Esophagus squamous epithelium (tissue), 5 donors: ENCODE data around the gene PARD3. TPM values are rescaled to one million over a fixed set of nuclear protein-coding genes. Genes with fewer than 3 reads are reported as not detected.
"Not testable (repeated sequence)": the region's sequence is repeated elsewhere in the genome, so short reads cannot be mapped to it uniquely, and the experiment has no call there.

Experiments
- DNase-seq: peaks from one replicate; lab custom pipeline; 2025; lab: John Stamatoyannopoulos, UW
- H3K27ac ChIP-seq, 4 donors: fragments of 200-600 bp; sonication (generic); one replicate each; pipeline ENCODE4 v1.5.1; 2016 to 2019; ENCODE audit warnings: mild to moderate bottlenecking in 1 of 4
- H3K27me3 ChIP-seq, 4 donors: fragments of 200-600 bp; sonication (generic); 1 replicate in 3 of 4; 2 replicates in 1 of 4; pipeline versions ENCODE4 v1.5.1 to v1.6.0; 2017 to 2021; ENCODE audit warnings: antibody characterized with exemption in 1 of 4
- H3K36me3 ChIP-seq, 3 donors: fragments of 200-600 bp; sonication (generic); one replicate each; pipeline ENCODE4 v1.5.1; 2016 to 2019
- H3K4me1 ChIP-seq, 3 donors: fragments of 200-600 bp; sonication (generic); one replicate each; pipeline ENCODE4 v1.5.1; 2017 to 2019
- H3K4me3 ChIP-seq, 4 donors: fragments of 200-600 bp; sonication (generic); 1 replicate in 3 of 4; 2 replicates in 1 of 4; pipeline ENCODE4 v1.5.1; 2016 to 2019; ENCODE audit warnings: mild to moderate bottlenecking in 2 of 4, moderate library complexity in 1 of 4
- H3K9me3 ChIP-seq, 3 donors: fragments of 200-600 bp; sonication (generic); one replicate each; pipeline ENCODE4 v1.5.1; 2016 to 2019
- POLR2A ChIP-seq, 4 donors: fragments of 450-650 bp; IDR thresholded peaks; one replicate each; pipeline ENCODE4 v1.6.1; 2017; ENCODE audit warnings: antibody characterized with exemption in 4 of 4, mild to moderate bottlenecking in 4 of 4, moderate library complexity in 3 of 4
- WGBS, 2 donors: methylation state at CpG; one replicate each; pipeline ENCODE4 v1.1.5; 2018; 5-methylcytosine and 5-hydroxymethylcytosine counted together
- intact Hi-C: fragments of 100-400 bp; cut with DNase I; formaldehyde crosslinking; loops from one replicate; pipeline ENCODE4 v1.15.0; 2022
- total RNA-seq, 4 donors: library from RNA; depleted of rRNA; stranded (reverse); fragments of >200 nt; gene quantifications; one replicate each; pipeline ENCODE4 v1.1.0, GENCODE V29; 2016
- TF ChIP-seq, protein P1 (sequence below), 6 experiments: fragments of 450-650 bp in 4 of 6; fragments of 200-600 bp in 2 of 6; sonication (generic) in 2 of 6; IDR thresholded peaks; one replicate each; pipeline ENCODE4 v1.5.1; 2016 to 2019; ENCODE audit warnings: antibody characterized with exemption in 6 of 6, mild to moderate bottlenecking in 4 of 6, moderate library complexity in 4 of 6
- donor health status: DM: yes; HTN: yes; CAD: no.

PARD3 gene
- total RNA-seq, 4 donors from 2014 or later, result 57.3 to 114 (median 81.7) TPM

DNA sequence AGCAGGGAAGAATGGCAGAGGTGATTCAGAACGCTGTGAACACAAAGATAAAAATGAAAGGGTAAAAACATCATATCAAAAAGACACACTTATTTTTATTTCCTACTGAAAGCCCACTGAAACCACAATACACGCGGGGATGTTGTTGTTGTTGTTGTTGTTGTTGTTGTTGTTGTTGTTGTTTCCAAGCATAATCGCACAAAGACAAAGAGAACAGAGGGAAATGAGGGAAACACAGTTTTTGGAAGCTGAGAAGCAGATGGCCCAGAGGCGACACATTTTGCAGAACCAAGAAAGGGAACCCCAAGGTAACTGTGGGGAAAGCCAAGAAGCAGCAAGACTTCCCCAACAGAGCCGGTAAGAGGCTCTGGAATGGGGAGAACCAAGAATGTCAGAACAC lies 113.9 kb downstream of the PARD3 start:
- peaks cover 13 to 95% (median 29%) of the 10 kb centered on the region in 3 donors for H3K4me1 ChIP-seq
- H3K4me3 ChIP-seq, result no peak overlapping the region
- TF ChIP-seq, protein P1, sequence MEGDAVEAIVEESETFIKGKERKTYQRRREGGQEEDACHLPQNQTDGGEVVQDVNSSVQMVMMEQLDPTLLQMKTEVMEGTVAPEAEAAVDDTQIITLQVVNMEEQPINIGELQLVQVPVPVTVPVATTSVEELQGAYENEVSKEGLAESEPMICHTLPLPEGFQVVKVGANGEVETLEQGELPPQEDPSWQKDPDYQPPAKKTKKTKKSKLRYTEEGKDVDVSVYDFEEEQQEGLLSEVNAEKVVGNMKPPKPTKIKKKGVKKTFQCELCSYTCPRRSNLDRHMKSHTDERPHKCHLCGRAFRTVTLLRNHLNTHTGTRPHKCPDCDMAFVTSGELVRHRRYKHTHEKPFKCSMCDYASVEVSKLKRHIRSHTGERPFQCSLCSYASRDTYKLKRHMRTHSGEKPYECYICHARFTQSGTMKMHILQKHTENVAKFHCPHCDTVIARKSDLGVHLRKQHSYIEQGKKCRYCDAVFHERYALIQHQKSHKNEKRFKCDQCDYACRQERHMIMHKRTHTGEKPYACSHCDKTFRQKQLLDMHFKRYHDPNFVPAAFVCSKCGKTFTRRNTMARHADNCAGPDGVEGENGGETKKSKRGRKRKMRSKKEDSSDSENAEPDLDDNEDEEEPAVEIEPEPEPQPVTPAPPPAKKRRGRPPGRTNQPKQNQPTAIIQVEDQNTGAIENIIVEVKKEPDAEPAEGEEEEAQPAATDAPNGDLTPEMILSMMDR (IDR thresholded peaks at IDR 0.05), result no peak
- TF ChIP-seq POLR2A (IDR thresholded peaks at IDR 0.05), result no peak
- no peak for DNase-seq
- H3K27ac ChIP-seq, result peak overlapping the region in 1 of 4 donors; percentile 62
- H3K9me3 ChIP-seq, result no peaks in the 10 kb centered on the region
- 81 to 82% methylated on average over 6 of the region's 6 CpGs for WGBS, 2 donors
- H3K27me3 ChIP-seq, result no peaks in the 10 kb centered on the region
- intact Hi-C loops, result no loop called here
- H3K36me3 ChIP-seq, result no peaks in the 10 kb centered on the region

DNA sequence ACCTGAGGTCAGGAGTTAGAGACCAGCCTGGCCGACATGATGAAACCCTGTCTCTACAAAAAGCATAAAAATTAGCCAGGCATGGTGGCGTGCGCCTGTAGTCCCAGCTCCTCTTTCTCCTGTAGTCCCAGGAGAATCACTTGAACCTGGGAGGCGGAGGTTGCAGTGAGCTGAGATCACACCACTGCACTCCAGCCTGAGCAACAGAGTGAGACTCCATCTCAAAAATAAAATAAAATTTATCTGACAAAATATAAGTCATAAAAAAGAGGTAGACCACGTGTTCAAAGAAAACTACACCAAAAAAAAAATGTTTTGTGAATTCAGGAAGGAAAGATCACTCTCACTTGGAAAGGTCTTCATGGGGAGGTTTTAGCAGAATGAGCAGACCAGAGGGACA lies 114.3 kb downstream of the PARD3 start:
- H3K27me3 ChIP-seq, H3K9me3 ChIP-seq, DNase-seq, H3K27ac ChIP-seq, H3K4me3 ChIP-seq, intact Hi-C loops, H3K36me3 ChIP-seq: not testable (repeated sequence)
- peaks cover 13 to 95% (median 29%) of the 10 kb centered on the region in 3 donors for H3K4me1 ChIP-seq
- WGBS, 2 donors, result 89 to 92% methylated on average over 5 of the region's 5 CpGs

DNA sequence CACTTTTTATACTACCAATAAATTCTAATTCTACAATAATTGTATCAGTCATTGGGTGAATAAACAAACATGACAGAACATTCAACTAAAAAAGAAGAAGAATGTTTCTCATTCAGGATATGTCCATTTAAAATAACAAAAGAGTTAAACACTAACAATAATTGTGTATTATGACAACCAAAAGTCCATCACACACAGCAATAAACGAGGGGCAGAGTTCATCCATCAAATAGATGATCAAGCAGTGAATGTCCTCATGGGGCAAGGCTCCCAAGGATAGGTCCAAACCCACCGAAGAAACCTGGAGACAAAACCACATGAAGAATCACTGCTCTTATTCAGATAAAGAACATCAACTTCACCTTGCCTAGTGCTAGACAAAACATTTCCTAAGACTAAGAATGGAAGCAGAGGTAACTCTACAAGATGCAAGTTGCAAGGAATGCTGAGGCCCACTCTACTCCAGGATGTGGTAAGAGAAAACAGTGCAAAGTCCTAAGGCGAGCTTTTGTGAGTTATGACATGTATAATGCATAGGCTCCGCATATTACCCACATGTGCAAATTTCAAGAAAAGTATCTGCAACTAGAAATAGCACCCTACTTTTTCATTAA lies 115.1 kb downstream of the PARD3 start:
- H3K4me3 ChIP-seq, result no peak overlapping the region
- H3K36me3 ChIP-seq, result peaks cover 0 to 10% (median 0%) of the 10 kb centered on the region in 3 donors
- no peaks in the 10 kb centered on the region for H3K27me3 ChIP-seq
- DNase-seq, result no peak
- peaks cover 13 to 95% (median 29%) of the 10 kb centered on the region in 3 donors for H3K4me1 ChIP-seq
- TF ChIP-seq, protein P1 (IDR thresholded peaks at IDR 0.05), result no peak
- no peak for TF ChIP-seq POLR2A (IDR thresholded peaks at IDR 0.05)
- H3K9me3 ChIP-seq, result no peaks in the 10 kb centered on the region
- intact Hi-C loops, result no loop called here
- H3K27ac ChIP-seq, result no peak overlapping the region
- WGBS, 2 donors, result 80 to 83% methylated on average over 4 of the region's 4 CpGs

DNA sequence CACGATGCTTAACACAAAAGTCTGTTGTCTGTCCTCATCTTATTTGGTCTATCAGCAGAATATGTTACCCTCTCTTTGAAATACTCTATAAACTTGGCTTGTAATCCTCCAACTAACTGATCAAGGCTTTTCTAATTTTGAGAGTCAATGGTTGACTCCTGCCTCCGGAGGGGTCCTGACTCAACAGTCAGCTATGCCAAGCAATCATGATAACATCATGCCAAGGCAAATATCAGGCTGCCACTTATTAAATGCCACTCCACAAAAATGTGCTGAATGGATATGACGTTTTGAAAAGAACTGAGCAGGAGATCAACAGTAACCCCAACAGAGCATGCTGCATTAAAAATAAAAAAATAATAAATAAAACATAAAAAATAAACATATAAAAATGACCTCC lies 116.1 kb downstream of the PARD3 start:
- Histone ChIP-seq H3K36me3 (peaks cover 0 to 16% (median 0%) of the 10 kb centered on the region in 3 donors), H3K9me3 (no peaks in the 10 kb centered on the region), H3K27ac (peak overlapping the region in 1 of 4 donors; percentile 43), H3K4me1 (peaks cover 13 to 88% (median 34%) of the 10 kb centered on the region in 3 donors), H3K27me3 (no peaks in the 10 kb centered on the region), H3K4me3 (no peak overlapping the region)
- WGBS, 2 donors, result 28 to 34% methylated on average over 3 of the region's 3 CpGs
- TF ChIP-seq, protein P1 (IDR thresholded peaks at IDR 0.05), result no peak
- no peak for TF ChIP-seq POLR2A (IDR thresholded peaks at IDR 0.05)
- intact Hi-C loops, result no loop called here
- DNase-seq, result no peak

DNA sequence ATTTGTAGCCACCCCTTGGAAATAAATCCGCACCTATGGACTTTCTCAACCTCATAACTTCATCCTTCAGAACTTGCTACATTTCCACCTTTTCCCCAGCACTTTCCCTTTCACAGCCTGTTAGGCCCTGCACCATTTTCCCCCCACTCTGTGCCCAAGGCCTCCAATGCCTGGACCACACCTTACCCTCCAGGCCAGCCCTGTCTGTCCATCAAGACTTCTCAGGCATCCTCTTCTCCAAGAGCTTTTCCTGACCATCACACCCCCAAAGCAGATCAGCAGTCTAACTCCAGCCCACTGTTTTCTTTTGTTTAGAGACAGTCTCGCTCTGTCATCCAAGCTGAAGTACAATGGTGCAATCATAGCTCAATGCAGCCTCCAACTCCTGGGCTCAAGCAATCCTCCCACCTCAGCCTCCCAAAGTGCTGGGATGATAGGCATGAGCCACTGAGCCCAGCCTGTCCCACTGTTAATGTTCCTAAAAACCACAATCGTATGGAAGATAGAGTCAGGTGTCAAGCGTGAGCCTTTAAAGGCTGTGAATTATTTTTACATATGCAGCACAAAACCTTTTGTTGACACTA lies 116.8 kb downstream of the PARD3 start:
- TF ChIP-seq POLR2A (IDR thresholded peaks at IDR 0.05), result no peak
- TF ChIP-seq, protein P1 (IDR thresholded peaks at IDR 0.05), result no peak
- peaks cover 13 to 81% (median 34%) of the 10 kb centered on the region in 3 donors for H3K4me1 ChIP-seq
- WGBS, 2 donors, result 85 to 89% methylated on average over 4 of the region's 4 CpGs
- H3K36me3 ChIP-seq, result peaks cover 0 to 20% (median 0%) of the 10 kb centered on the region in 3 donors
- H3K9me3 ChIP-seq, result no peaks in the 10 kb centered on the region
- intact Hi-C loops, result no loop called here
- H3K27ac ChIP-seq, result peak overlapping the region in 2 of 4 donors; percentile 43 to 55
- no peak overlapping the region for H3K4me3 ChIP-seq
- DNase-seq, result no peak
- H3K27me3 ChIP-seq, result no peaks in the 10 kb centered on the region
